ENCODE data around the gene EFL1.
A peak's percentile ranks its signal among the peaks of the same experiment; 100 is the strongest.

EFL1 gene

DNA sequence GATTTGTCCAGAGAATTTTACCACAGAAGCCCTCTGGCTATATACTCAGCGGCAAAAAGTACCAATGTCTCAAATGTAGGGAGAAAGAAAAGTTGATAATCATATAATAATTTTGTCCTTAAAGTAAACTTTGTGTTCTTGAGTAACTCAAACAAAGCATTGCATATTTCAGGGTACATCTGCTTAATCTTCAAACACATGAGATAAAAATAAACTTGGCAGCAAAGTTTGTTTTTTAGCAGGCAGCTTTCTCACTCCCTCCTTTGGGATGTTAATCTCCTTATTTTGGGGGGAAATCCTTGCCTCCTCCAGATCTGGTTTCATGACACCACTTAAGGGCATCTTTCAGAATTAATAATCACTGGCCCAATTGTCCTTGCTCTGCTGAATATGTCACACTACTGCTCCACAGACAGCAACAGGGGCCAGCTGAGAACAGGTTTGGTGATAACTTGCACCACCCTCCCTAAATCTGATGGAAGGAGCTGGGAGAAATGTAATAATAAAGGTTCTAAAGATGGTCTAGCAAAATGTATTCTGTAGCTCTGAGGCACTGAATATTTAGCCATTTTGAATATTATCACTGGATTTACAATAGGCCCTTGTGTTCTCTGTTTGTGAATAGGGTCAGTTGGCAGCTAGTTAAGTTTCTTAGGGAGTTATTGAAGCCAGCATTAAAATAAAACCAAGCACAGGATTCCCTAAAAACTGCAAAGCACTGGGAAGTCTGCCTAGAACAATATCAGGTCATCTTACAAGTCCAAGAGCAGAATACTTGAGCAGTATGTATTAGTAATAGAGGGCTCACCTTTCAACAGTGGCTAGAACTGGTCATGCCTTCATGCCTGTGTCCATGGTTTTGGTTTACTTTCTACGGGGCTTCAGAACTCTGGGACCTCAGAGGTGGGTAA lies 79.2 kb downstream of the EFL1 start:
- no peaks in the 10 kb centered on the region for H3K36me3 ChIP-seq (ENCODE audit: control insufficient read depth in 1 of 2, insufficient read depth in 2 of 2, low read depth in 1 of 2, low read length in 2 of 2)
- H3K4me1 ChIP-seq (ENCODE audit: control insufficient read depth, insufficient read depth, low read depth, low read length), result peaks cover under 1% of the 10 kb centered on the region
- H2AK5ac ChIP-seq (ENCODE audit: low read length, severe bottlenecking), result no peak overlapping the region
- no peak overlapping the region for H3K23ac ChIP-seq (ENCODE audit: low read length in 2 of 2)
- no peak overlapping the region for H3K14ac ChIP-seq (ENCODE audit: low read length in 2 of 2)
- no peaks in the 10 kb centered on the region for H3K9me3 ChIP-seq (ENCODE audit: control insufficient read depth, low read length)
- H2AFZ ChIP-seq (ENCODE audit: low read depth, low read length), result no peak overlapping the region
- WGBS, result 89% methylated on average over 1 of the region's 2 CpGs
- no peaks in the 10 kb centered on the region for H3K27me3 ChIP-seq (ENCODE audit: control insufficient read depth in 1 of 2, insufficient read depth in 1 of 2, low read length in 2 of 2)
- H2BK15ac ChIP-seq (ENCODE audit: low read depth, poor library complexity, severe bottlenecking), result no peak overlapping the region
- no peak overlapping the region for H3K4ac ChIP-seq (ENCODE audit: low read depth in 1 of 2, low read length in 2 of 2)
- no peak overlapping the region for H3K4me2 ChIP-seq (ENCODE audit: low read length, poor library complexity, severe bottlenecking)
- H2BK5ac ChIP-seq (ENCODE audit: low read depth, low read length, poor library complexity, severe bottlenecking), result no peak overlapping the region
- no peak overlapping the region for H4K91ac ChIP-seq (ENCODE audit: low read length)
- H3K18ac ChIP-seq (ENCODE audit: low read depth in 1 of 2, low read length in 2 of 2), result no peak overlapping the region
- H3K27ac ChIP-seq (ENCODE audit: low read length, poor library complexity, severe bottlenecking), result no peak overlapping the region
- no peak for DNase-seq
- H2BK12ac ChIP-seq (ENCODE audit: low read length in 2 of 2), result no peak overlapping the region
- H3K79me1 ChIP-seq (replicated peaks; ENCODE audit: low read length, poor library complexity, severe bottlenecking), result peaks cover 4% of the 10 kb centered on the region
- H3K9ac ChIP-seq (ENCODE audit: low read length), result peak overlapping the region; percentile 9
- H4K8ac ChIP-seq (ENCODE audit: low read length), result no peak overlapping the region
- H3K4me3 ChIP-seq (ENCODE audit: insufficient read depth in 1 of 2, low read depth in 1 of 2, low read length in 2 of 2), result no peak overlapping the region
- H2BK120ac ChIP-seq (ENCODE audit: low read depth, low read length), result no peak overlapping the region

DNA sequence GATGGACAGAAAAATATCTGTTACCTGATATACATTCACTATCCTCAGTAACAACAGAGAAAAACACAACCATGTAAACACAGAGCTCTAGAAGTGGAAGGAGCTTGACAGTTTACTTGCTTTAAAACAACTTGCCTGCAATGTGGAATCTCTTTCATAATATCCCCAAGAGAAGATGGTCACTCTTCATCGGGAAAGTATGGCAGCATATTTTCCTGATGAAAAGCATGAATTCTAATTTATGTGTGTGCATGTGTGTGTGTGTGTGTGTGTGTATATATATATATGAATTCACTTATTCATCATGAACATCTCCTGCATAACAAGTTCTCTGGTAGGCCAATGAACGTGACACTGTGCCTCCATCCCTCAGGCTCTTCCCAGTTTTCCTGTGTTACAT lies 81.2 kb downstream of the EFL1 start:
- H3K4me3 ChIP-seq (ENCODE audit: insufficient read depth in 1 of 2, low read depth in 1 of 2, low read length in 2 of 2), result no peak overlapping the region
- no peak overlapping the region for H3K23ac ChIP-seq (ENCODE audit: low read length in 2 of 2)
- H3K14ac ChIP-seq (ENCODE audit: low read length in 2 of 2), result no peak overlapping the region
- H3K4me2 ChIP-seq (ENCODE audit: low read length, poor library complexity, severe bottlenecking), result no peak overlapping the region
- H2BK12ac ChIP-seq (ENCODE audit: low read length in 2 of 2), result no peak overlapping the region
- peaks cover 3% of the 10 kb centered on the region for H3K4me1 ChIP-seq (ENCODE audit: control insufficient read depth, insufficient read depth, low read depth, low read length)
- no peaks in the 10 kb centered on the region for H3K27me3 ChIP-seq (ENCODE audit: control insufficient read depth in 1 of 2, insufficient read depth in 1 of 2, low read length in 2 of 2)
- no peak overlapping the region for H2BK120ac ChIP-seq (ENCODE audit: low read depth, low read length)
- H4K8ac ChIP-seq (ENCODE audit: low read length), result no peak overlapping the region
- H3K9ac ChIP-seq (ENCODE audit: low read length), result no peak overlapping the region
- 93% methylated on average over 1 of the region's 2 CpGs for WGBS
- no peak overlapping the region for H3K4ac ChIP-seq (ENCODE audit: low read depth in 1 of 2, low read length in 2 of 2)
- H4K91ac ChIP-seq (ENCODE audit: low read length), result no peak overlapping the region
- peaks cover 4% of the 10 kb centered on the region for H3K79me1 ChIP-seq (replicated peaks; ENCODE audit: low read length, poor library complexity, severe bottlenecking)
- H2AK5ac ChIP-seq (ENCODE audit: low read length, severe bottlenecking), result no peak overlapping the region
- no peak overlapping the region for H3K18ac ChIP-seq (ENCODE audit: low read depth in 1 of 2, low read length in 2 of 2)
- no peak overlapping the region for H2AFZ ChIP-seq (ENCODE audit: low read depth, low read length)
- H3K27ac ChIP-seq (ENCODE audit: low read length, poor library complexity, severe bottlenecking), result no peak overlapping the region
- H3K36me3 ChIP-seq (ENCODE audit: control insufficient read depth in 1 of 2, insufficient read depth in 2 of 2, low read depth in 1 of 2, low read length in 2 of 2), result no peaks in the 10 kb centered on the region
- H3K9me3 ChIP-seq (ENCODE audit: control insufficient read depth, low read length), result no peaks in the 10 kb centered on the region
- DNase-seq, result no peak
- no peak overlapping the region for H2BK5ac ChIP-seq (ENCODE audit: low read depth, low read length, poor library complexity, severe bottlenecking)
- H2BK15ac ChIP-seq (ENCODE audit: low read depth, poor library complexity, severe bottlenecking), result no peak overlapping the region

DNA sequence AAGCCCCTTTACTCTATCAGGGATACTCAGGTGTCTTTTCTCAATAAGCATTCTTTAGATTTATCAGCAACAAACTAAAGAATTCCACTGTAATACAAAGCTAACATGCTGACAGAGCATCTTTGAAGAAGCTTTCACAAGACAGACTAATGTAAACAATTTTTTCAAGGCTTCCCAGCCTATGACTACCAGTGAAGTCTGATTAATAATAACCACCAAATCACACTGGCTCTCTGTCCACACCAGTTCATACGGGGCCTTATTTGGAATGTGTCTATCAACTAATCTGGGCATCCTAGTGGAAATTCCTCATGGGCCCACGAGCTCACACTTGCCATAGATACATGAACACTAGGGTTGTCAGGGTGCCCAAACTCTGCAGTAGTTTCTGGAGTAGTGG lies 84.5 kb downstream of the EFL1 start:
- DNase-seq, result peak; percentile 88

DNA sequence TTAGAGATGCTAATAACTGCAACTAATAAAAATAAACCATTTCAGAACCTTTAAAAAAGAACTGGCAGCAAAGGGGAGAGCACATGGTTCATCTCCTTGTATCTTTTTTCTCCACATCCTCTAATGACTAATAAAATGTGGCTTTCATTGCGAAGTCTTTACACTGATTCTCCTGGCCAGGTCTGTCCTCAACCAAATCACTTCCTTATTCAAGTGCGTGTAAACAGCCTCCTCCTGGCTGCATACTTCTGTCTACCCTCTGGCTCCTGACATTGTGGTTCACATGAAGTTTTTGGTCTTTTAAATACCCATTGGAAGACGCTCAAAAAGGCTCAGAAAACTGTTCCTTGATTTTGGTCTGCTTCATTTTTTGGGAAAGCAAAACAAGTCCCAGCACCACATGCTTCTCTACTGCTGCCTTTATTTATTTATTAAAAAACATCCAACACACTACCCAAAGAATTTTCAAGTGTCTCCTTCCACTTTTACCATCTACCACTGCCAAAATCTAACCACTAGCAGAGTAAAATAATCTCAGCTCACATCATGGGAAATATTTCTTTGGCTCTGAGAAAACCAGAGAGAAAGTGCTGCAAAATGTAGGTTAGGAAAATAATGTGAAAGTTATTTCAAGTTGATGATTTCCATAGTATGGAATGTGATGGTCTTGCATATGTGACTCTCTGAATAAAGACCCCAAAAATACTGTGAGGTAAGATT lies 85.1 kb downstream of the EFL1 start:
- H3K4ac ChIP-seq (ENCODE audit: low read depth in 1 of 2, low read length in 2 of 2), result no peak overlapping the region
- H3K9ac ChIP-seq (ENCODE audit: low read length), result peak overlapping the region; percentile 67
- H2BK5ac ChIP-seq (ENCODE audit: low read depth, low read length, poor library complexity, severe bottlenecking), result no peak overlapping the region
- no peaks in the 10 kb centered on the region for H3K27me3 ChIP-seq (ENCODE audit: control insufficient read depth in 1 of 2, insufficient read depth in 1 of 2, low read length in 2 of 2)
- peak overlapping the region; percentile 46 for H3K27ac ChIP-seq (ENCODE audit: low read length, poor library complexity, severe bottlenecking)
- peak overlapping the region; percentile 91 for H2AK5ac ChIP-seq (ENCODE audit: low read length, severe bottlenecking)
- H3K23ac ChIP-seq (ENCODE audit: low read length in 2 of 2), result no peak overlapping the region
- H3K9me3 ChIP-seq (ENCODE audit: control insufficient read depth, low read length), result no peaks in the 10 kb centered on the region
- peak overlapping the region; percentile 3 for H2BK120ac ChIP-seq (ENCODE audit: low read depth, low read length)
- no peaks in the 10 kb centered on the region for H3K36me3 ChIP-seq (ENCODE audit: control insufficient read depth in 1 of 2, insufficient read depth in 2 of 2, low read depth in 1 of 2, low read length in 2 of 2)
- peaks cover 3% of the 10 kb centered on the region for H3K4me1 ChIP-seq (ENCODE audit: control insufficient read depth, insufficient read depth, low read depth, low read length)
- H2BK15ac ChIP-seq (ENCODE audit: low read depth, poor library complexity, severe bottlenecking), result no peak overlapping the region
- H3K18ac ChIP-seq (ENCODE audit: low read depth in 1 of 2, low read length in 2 of 2), result peak overlapping the region in 1 of 2 experiments; percentile 43
- H4K8ac ChIP-seq (ENCODE audit: low read length), result no peak overlapping the region
- H3K4me2 ChIP-seq (ENCODE audit: low read length, poor library complexity, severe bottlenecking), result no peak overlapping the region
- H3K14ac ChIP-seq (ENCODE audit: low read length in 2 of 2), result no peak overlapping the region
- DNase-seq, result peak; percentile 64
- WGBS, result 74% methylated on average over 3 of the region's 3 CpGs
- H3K4me3 ChIP-seq (ENCODE audit: insufficient read depth in 1 of 2, low read depth in 1 of 2, low read length in 2 of 2), result no peak overlapping the region
- H2AFZ ChIP-seq (ENCODE audit: low read depth, low read length), result no peak overlapping the region
- no peak overlapping the region for H2BK12ac ChIP-seq (ENCODE audit: low read length in 2 of 2)
- H4K91ac ChIP-seq (ENCODE audit: low read length), result no peak overlapping the region
- peaks cover 2% of the 10 kb centered on the region for H3K79me1 ChIP-seq (replicated peaks; ENCODE audit: low read length, poor library complexity, severe bottlenecking)

More for the DNA sequence above, 84.5 kb downstream of the EFL1 start:
- Histone ChIP-seq H3K9ac (ENCODE audit: low read length) (peak overlapping the region; percentile 67), H3K27me3 (ENCODE audit: control insufficient read depth in 1 of 2, insufficient read depth in 1 of 2, low read length in 2 of 2) (no peaks in the 10 kb centered on the region), H4K8ac (ENCODE audit: low read length) (no peak overlapping the region), H3K4me2 (ENCODE audit: low read length, poor library complexity, severe bottlenecking) (no peak overlapping the region), H4K91ac (ENCODE audit: low read length) (no peak overlapping the region), H2AK5ac (ENCODE audit: low read length, severe bottlenecking) (no peak overlapping the region), H3K14ac (ENCODE audit: low read length in 2 of 2) (no peak overlapping the region), H2BK120ac (ENCODE audit: low read depth, low read length) (no peak overlapping the region), H3K23ac (ENCODE audit: low read length in 2 of 2) (no peak overlapping the region), H3K4ac (ENCODE audit: low read depth in 1 of 2, low read length in 2 of 2) (no peak overlapping the region), H3K4me3 (ENCODE audit: insufficient read depth in 1 of 2, low read depth in 1 of 2, low read length in 2 of 2) (no peak overlapping the region), H3K79me1 (replicated peaks; ENCODE audit: low read length, poor library complexity, severe bottlenecking) (peaks cover 4% of the 10 kb centered on the region), H3K9me3 (ENCODE audit: control insufficient read depth, low read length) (no peaks in the 10 kb centered on the region), H2BK15ac (ENCODE audit: low read depth, poor library complexity, severe bottlenecking) (no peak overlapping the region), H2BK12ac (ENCODE audit: low read length in 2 of 2) (no peak overlapping the region), H3K18ac (ENCODE audit: low read depth in 1 of 2, low read length in 2 of 2) (peak overlapping the region in 1 of 2 experiments; percentile 31), H2AFZ (ENCODE audit: low read depth, low read length) (no peak overlapping the region), H3K4me1 (ENCODE audit: control insufficient read depth, insufficient read depth, low read depth, low read length) (peaks cover 3% of the 10 kb centered on the region), H3K36me3 (ENCODE audit: control insufficient read depth in 1 of 2, insufficient read depth in 2 of 2, low read depth in 1 of 2, low read length in 2 of 2) (no peaks in the 10 kb centered on the region), H3K27ac (ENCODE audit: low read length, poor library complexity, severe bottlenecking) (peak overlapping the region; percentile 76), H2BK5ac (ENCODE audit: low read depth, low read length, poor library complexity, severe bottlenecking) (no peak overlapping the region)
- 38% methylated on average over 2 of the region's 2 CpGs for WGBS
